LNCAP (cell line): ENCODE data around the gene NRG2.

Experiments
- CTCF ChIP-seq: fragments of 450-650 bp; IDR thresholded peaks from 2 replicates; pipeline ENCODE4 v1.5.1; 2017; ENCODE audit warnings: mild to moderate bottlenecking

Gene NRG2

GRCh38 chr5:140018096-140018481, 25.0 kb downstream of the NRG2 start:
- TF ChIP-seq CTCF: no peak

GRCh38 chr5:140017397-140018095, 25.6 kb downstream of the NRG2 start:
- no peak for TF ChIP-seq CTCF

- no peak for TF ChIP-seq CTCF
Observed at GRCh38 chr5:140015706-140016105, 27.4 kb downstream of the NRG2 start.

- TF ChIP-seq CTCF: no peak
Observed at GRCh38 chr5:140014751-140015150, 28.3 kb downstream of the NRG2 start.

GRCh38 chr5:140013536-140013935, 29.6 kb downstream of the NRG2 start:
- no peak for TF ChIP-seq CTCF

GRCh38 chr5:140012443-140012842, 30.7 kb downstream of the NRG2 start:
- TF ChIP-seq CTCF: no peak

GRCh38 chr5:140011297-140011802, 31.7 kb downstream of the NRG2 start:
- no peak for TF ChIP-seq CTCF

GRCh38 chr5:140010798-140011197, 32.3 kb downstream of the NRG2 start:
- no peak for TF ChIP-seq CTCF
